GM12878 (cell line): ENCODE measurements around the gene SF3B2.

Source experiments
- ESRRA ChIP-seq: IDR thresholded peaks from 2 replicates; pipeline ENCODE4 v1.6.1; 2012; ENCODE audit warnings: mild to moderate bottlenecking, low read length, improper control_type of control experiment
- FOXK2 ChIP-seq: fragments of 450-650 bp; IDR thresholded peaks from 2 replicates; pipeline ENCODE4 v1.6.1; 2017; ENCODE audit warnings: mild to moderate bottlenecking, moderate library complexity
- GABPA ChIP-seq: IDR thresholded peaks from 2 replicates; pipeline ENCODE4 v1.6.1; 2014; ENCODE audit warnings: antibody characterized with exemption, low read depth, mild to moderate bottlenecking, inconsistent platforms
- JUNB ChIP-seq: IDR thresholded peaks from 2 replicates; pipeline ENCODE4 v1.6.1; 2016; ENCODE audit warnings: antibody characterized with exemption, mild to moderate bottlenecking
- RFX5 ChIP-seq: IDR thresholded peaks from 2 replicates; pipeline ENCODE4 v1.6.1; 2011; ENCODE audit warnings: low read depth, low read length, improper control_type of control experiment
- SIN3A ChIP-seq: IDR thresholded peaks from 2 replicates; pipeline ENCODE4 v1.6.1; 2012; ENCODE audit warnings: low read depth, low read length, improper control_type of control experiment
- TCF3 ChIP-seq: IDR thresholded peaks from 2 replicates; pipeline ENCODE4 v1.6.1; 2012; ENCODE audit warnings: low read depth, mild to moderate bottlenecking, low read length, borderline replicate concordance; ENCODE audit not compliant: insufficient read depth
- TCF7 ChIP-seq: IDR thresholded peaks from 2 replicates; pipeline ENCODE4 v1.6.1; 2014; ENCODE audit warnings: antibody characterized with exemption, borderline replicate concordance
- TF ChIP-seq, protein P1 (sequence below): IDR thresholded peaks from 2 replicates; pipeline ENCODE4 v1.6.1; 2012; ENCODE audit warnings: low read length, inconsistent platforms
- TF ChIP-seq, protein P2 (sequence below), 3 experiments: IDR thresholded peaks in 2 of 3; conservative IDR thresholded peaks in 1 of 3; 2 replicates each; pipeline ENCODE4 v1.5.1; 2011; ENCODE audit warnings: low read depth in 3 of 3, low read length in 3 of 3, mild to moderate bottlenecking in 3 of 3, control low read depth in 2 of 3, moderate library complexity in 2 of 3, inconsistent platforms in 1 of 3, mixed read lengths in 1 of 3; ENCODE audit not compliant: control insufficient read depth in 2 of 3, insufficient read depth in 1 of 3; ENCODE audit errors: extremely low read depth in 1 of 3

DNA sequence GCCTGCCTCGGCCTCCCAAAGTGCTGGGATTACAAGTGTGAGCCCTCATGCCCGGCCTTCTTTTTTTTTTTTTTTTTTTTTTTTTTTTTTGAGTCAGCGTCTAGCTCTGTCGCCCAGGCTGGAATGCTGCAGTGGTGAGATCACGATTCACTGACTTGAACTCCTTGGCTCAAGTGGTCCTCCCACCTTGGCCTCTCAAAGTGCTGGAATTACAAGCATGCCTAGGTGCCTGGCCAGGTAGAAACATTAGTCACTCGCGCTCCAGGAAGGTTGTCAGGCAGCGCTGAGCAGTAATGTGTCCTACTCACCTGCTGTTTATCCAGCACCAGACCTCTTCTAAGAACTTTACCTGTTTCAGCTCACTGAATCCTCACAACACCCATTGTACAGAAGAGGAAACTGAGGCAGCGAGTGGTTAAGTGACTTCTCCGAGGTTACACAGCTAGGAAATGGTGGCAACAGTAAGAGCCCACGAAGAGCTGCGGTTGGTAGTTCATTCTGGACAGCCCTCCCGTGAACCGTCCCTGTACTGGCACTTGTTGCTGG, 40.9 kb upstream of the SF3B2 start:
- TF ChIP-seq GABPA = no peak
- TF ChIP-seq ESRRA = no peak
- TF ChIP-seq TCF7 = no peak
- TF ChIP-seq, protein P1, sequence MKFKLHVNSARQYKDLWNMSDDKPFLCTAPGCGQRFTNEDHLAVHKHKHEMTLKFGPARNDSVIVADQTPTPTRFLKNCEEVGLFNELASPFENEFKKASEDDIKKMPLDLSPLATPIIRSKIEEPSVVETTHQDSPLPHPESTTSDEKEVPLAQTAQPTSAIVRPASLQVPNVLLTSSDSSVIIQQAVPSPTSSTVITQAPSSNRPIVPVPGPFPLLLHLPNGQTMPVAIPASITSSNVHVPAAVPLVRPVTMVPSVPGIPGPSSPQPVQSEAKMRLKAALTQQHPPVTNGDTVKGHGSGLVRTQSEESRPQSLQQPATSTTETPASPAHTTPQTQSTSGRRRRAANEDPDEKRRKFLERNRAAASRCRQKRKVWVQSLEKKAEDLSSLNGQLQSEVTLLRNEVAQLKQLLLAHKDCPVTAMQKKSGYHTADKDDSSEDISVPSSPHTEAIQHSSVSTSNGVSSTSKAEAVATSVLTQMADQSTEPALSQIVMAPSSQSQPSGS = no peak
- TF ChIP-seq, protein P2, sequence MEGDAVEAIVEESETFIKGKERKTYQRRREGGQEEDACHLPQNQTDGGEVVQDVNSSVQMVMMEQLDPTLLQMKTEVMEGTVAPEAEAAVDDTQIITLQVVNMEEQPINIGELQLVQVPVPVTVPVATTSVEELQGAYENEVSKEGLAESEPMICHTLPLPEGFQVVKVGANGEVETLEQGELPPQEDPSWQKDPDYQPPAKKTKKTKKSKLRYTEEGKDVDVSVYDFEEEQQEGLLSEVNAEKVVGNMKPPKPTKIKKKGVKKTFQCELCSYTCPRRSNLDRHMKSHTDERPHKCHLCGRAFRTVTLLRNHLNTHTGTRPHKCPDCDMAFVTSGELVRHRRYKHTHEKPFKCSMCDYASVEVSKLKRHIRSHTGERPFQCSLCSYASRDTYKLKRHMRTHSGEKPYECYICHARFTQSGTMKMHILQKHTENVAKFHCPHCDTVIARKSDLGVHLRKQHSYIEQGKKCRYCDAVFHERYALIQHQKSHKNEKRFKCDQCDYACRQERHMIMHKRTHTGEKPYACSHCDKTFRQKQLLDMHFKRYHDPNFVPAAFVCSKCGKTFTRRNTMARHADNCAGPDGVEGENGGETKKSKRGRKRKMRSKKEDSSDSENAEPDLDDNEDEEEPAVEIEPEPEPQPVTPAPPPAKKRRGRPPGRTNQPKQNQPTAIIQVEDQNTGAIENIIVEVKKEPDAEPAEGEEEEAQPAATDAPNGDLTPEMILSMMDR (IDR thresholded peaks at IDR 0.05 in 2 of 3, conservative IDR thresholded peaks at IDR 0.05 in 1 of 3; ENCODE audit: control insufficient read depth in 2 of 3, extremely low read depth in 1 of 3, insufficient read depth in 1 of 3, low read depth in 3 of 3, low read length in 3 of 3) = no peak
- TF ChIP-seq FOXK2 = no peak
- TF ChIP-seq RFX5 = no peak
- TF ChIP-seq JUNB = no peak
- no peak for TF ChIP-seq TCF3
- TF ChIP-seq SIN3A = no peak
